ENCODE results near the gene WDHD1.
A peak's percentile ranks its signal among the peaks of the same experiment; 100 is the strongest.

Gene WDHD1

GRCh38 chr14:54895683-54896082 is 131.2 kb downstream of the WDHD1 start (continued):
- TF ChIP-seq ZFP30 (CRISPR knock-in tag; IDR thresholded peaks at IDR 0.05) (no peak), TOX (CRISPR knock-in tag; IDR thresholded peaks at IDR 0.05; ENCODE audit: borderline replicate concordance) (no peak), GLIS3 (CRISPR knock-in tag; IDR thresholded peaks at IDR 0.05) (no peak), CSDC2 (CRISPR knock-in tag; IDR thresholded peaks at IDR 0.05) (no peak), ZNF565 (CRISPR knock-in tag; conservative IDR thresholded peaks at IDR 0.05; ENCODE audit: low read depth) (no peak), RARB (CRISPR knock-in tag; IDR thresholded peaks at IDR 0.05) (no peak)
- TF ChIP-seq, protein P1, sequence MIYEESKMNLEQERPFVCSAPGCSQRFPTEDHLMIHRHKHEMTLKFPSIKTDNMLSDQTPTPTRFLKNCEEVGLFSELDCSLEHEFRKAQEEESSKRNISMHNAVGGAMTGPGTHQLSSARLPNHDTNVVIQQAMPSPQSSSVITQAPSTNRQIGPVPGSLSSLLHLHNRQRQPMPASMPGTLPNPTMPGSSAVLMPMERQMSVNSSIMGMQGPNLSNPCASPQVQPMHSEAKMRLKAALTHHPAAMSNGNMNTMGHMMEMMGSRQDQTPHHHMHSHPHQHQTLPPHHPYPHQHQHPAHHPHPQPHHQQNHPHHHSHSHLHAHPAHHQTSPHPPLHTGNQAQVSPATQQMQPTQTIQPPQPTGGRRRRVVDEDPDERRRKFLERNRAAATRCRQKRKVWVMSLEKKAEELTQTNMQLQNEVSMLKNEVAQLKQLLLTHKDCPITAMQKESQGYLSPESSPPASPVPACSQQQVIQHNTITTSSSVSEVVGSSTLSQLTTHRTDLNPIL (CRISPR knock-in tag; IDR thresholded peaks at IDR 0.05; ENCODE audit: low read depth): no peak

- TF ChIP-seq ZFP3 (CRISPR knock-in tag; IDR thresholded peaks at IDR 0.05) (peak; percentile 43; the same call in 1 of the 2 replicates), SNAI2 (CRISPR knock-in tag; IDR thresholded peaks at IDR 0.05) (no peak), PPARA (CRISPR knock-in tag; IDR thresholded peaks at IDR 0.05; ENCODE audit: borderline replicate concordance) (no peak), PATZ1 (CRISPR knock-in tag; IDR thresholded peaks at IDR 0.05; ENCODE audit: borderline replicate concordance) (no peak), ISL1 (CRISPR knock-in tag; IDR thresholded peaks at IDR 0.05) (peak; percentile 55; the same call in 1 of the 2 replicates), CSDC2 (CRISPR knock-in tag; IDR thresholded peaks at IDR 0.05) (no peak), TSHZ2 (CRISPR knock-in tag; IDR thresholded peaks at IDR 0.05) (no peak)
- peak; percentile 90 for ATAC-seq
Observed at GRCh38 chr14:54894995-54895394, 131.9 kb downstream of the WDHD1 start.

DNA sequence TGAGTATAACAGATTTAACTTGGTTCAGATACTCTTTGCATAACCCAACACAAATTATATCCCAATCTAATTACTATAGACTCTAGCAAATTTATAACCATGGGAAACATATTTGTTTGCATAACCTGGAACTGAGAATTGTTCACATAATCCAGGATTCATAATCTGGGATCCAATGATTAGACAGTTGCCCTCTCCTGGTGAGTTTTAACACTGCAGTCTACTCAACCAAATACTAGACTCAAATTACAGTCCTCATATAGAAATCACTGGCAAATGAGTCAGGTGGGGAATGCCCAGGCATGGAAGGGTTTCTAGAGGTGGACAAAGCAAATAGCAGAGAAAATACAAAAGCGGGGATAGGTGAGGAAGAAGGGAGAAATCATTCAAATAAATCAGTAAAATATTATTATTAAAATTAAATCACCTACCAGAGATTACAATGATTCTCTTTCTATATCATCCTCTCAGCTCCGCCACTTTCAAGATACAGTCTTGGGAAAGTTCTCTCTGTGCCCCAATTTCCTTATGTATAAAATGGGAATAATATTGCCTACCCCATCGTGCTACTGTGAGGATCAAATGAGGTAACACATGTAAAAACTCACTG is 133.6 kb downstream of the WDHD1 start:
- ATAC-seq: peak; percentile 67
- no peak for TF ChIP-seq ZFP3 (CRISPR knock-in tag; IDR thresholded peaks at IDR 0.05)
- no peak for TF ChIP-seq ZNF8 (CRISPR knock-in tag; IDR thresholded peaks at IDR 0.05)
- TF ChIP-seq ISL1 (CRISPR knock-in tag; IDR thresholded peaks at IDR 0.05): no peak
- TF ChIP-seq ARNTL (CRISPR knock-in tag; IDR thresholded peaks at IDR 0.05; ENCODE audit: borderline replicate concordance, low read depth): no peak
- TF ChIP-seq ZC3H10 (CRISPR knock-in tag; IDR thresholded peaks at IDR 0.05): no peak
- no peak for TF ChIP-seq PPARA (CRISPR knock-in tag; IDR thresholded peaks at IDR 0.05; ENCODE audit: borderline replicate concordance)
- no peak for TF ChIP-seq BACH2 (CRISPR knock-in tag; IDR thresholded peaks at IDR 0.05; ENCODE audit: borderline replicate concordance)
- no peak for TF ChIP-seq TCF4 (CRISPR knock-in tag; IDR thresholded peaks at IDR 0.05; ENCODE audit: borderline replicate concordance)
- no peak for TF ChIP-seq RARB (CRISPR knock-in tag; IDR thresholded peaks at IDR 0.05)
- TF ChIP-seq, protein P1 (CRISPR knock-in tag; IDR thresholded peaks at IDR 0.05; ENCODE audit: low read depth): no peak
- no peak for TF ChIP-seq ZFP30 (CRISPR knock-in tag; IDR thresholded peaks at IDR 0.05)
- no peak for TF ChIP-seq GLIS3 (CRISPR knock-in tag; IDR thresholded peaks at IDR 0.05)
- no peak for TF ChIP-seq SNAI2 (CRISPR knock-in tag; IDR thresholded peaks at IDR 0.05)
- TF ChIP-seq TOX (CRISPR knock-in tag; IDR thresholded peaks at IDR 0.05; ENCODE audit: borderline replicate concordance): no peak
- no peak for TF ChIP-seq PATZ1 (CRISPR knock-in tag; IDR thresholded peaks at IDR 0.05; ENCODE audit: borderline replicate concordance)
- TF ChIP-seq, protein P2, sequence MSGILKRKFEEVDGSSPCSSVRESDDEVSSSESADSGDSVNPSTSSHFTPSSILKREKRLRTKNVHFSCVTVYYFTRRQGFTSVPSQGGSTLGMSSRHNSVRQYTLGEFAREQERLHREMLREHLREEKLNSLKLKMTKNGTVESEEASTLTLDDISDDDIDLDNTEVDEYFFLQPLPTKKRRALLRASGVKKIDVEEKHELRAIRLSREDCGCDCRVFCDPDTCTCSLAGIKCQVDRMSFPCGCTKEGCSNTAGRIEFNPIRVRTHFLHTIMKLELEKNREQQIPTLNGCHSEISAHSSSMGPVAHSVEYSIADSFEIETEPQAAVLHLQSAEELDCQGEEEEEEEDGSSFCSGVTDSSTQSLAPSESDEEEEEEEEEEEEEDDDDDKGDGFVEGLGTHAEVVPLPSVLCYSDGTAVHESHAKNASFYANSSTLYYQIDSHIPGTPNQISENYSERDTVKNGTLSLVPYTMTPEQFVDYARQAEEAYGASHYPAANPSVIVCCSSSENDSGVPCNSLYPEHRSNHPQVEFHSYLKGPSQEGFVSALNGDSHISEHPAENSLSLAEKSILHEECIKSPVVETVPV (CRISPR knock-in tag; IDR thresholded peaks at IDR 0.05): no peak
- no peak for TF ChIP-seq OSR1 (CRISPR knock-in tag; IDR thresholded peaks at IDR 0.05)

All from SK-N-SH treated with all-trans-retinoic acid at 6 μM for 48 hours (cell line).